Panc1 (cell line): Measurements from ENCODE around the gene RILPL2. TPM values are rescaled to one million over a fixed set of nuclear protein-coding genes. Genes with fewer than 3 reads are reported as not detected.
A peak's percentile ranks its signal among the peaks of the same experiment; 100 is the strongest.
"Not testable (repeated sequence)": the region's sequence is repeated elsewhere in the genome, so short reads cannot be mapped to it uniquely, and the experiment has no call there.

Source experiments
- ATAC-seq: fragments of 200-7000 bp; cut with Tn5 transposase; 2 replicates; pipeline ENCODE4 v1.9.1; 2020; ENCODE audit warnings: mild to moderate bottlenecking, moderate library complexity
- BruUV-seq: library from RNA; stranded (reverse); fragments of 400-500 nt; replicated peaks from 2 replicates; lab custom pipeline; 2021; lab: Mats Ljungman, UMichigan
- CTCF ChIA-PET: fragments of 300-600 bp; sonication (Branson Sonifier 250); formaldehyde crosslinking; loops from one replicate; lab custom pipeline; 2022; ENCODE audit warnings: antibody characterized with exemption; lab: Charles Lee
- POLR2A ChIA-PET: fragments of 300-600 bp; sonication (Branson Sonifier 250); formaldehyde crosslinking; loops from one replicate; lab custom pipeline; 2022; ENCODE audit warnings: antibody characterized with exemption; lab: Charles Lee
- DNase-seq: peaks from one replicate; pipeline ENCODE4 v3.0.0-alpha.2; 2010; ENCODE audit warnings: low read depth, low spot score
- H3K27ac ChIP-seq: 2 replicates; pipeline ENCODE4 v1.5.1; 2011; ENCODE audit warnings: mild to moderate bottlenecking, low read length, inconsistent platforms
- H3K27me3 ChIP-seq: fragments of 200-500 bp; sonication (Bioruptor generic); 2 replicates; pipeline ENCODE4 v1.6.0; 2014; ENCODE audit warnings: low read length, inconsistent platforms; ENCODE audit not compliant: control insufficient read depth, insufficient read depth
- H3K36me3 ChIP-seq: fragments of 200-500 bp; sonication (Bioruptor generic); 2 replicates; pipeline ENCODE4 v1.5.1; 2014; ENCODE audit warnings: inconsistent platforms, mild to moderate bottlenecking, low read length, moderate library complexity; ENCODE audit not compliant: control insufficient read depth, insufficient read depth
- H3K4me1 ChIP-seq: 2 replicates; pipeline ENCODE4 v1.5.1; 2011; ENCODE audit warnings: inconsistent platforms, mild to moderate bottlenecking, low read length, moderate library complexity; ENCODE audit not compliant: control insufficient read depth, insufficient read depth
- H3K4me3 ChIP-seq, 2 experiments: 2 replicates each; pipeline ENCODE4 v1.5.1; 2011 to 2012; ENCODE audit warnings: low read depth in 2 of 2, low read length in 2 of 2, mild to moderate bottlenecking in 2 of 2, inconsistent platforms in 1 of 2, moderate library complexity in 1 of 2
- H3K9me3 ChIP-seq: fragments of 200-500 bp; sonication (Bioruptor generic); 2 replicates; pipeline ENCODE4 v1.5.1; 2014; ENCODE audit warnings: low read depth, mild to moderate bottlenecking, inconsistent platforms, low read length, moderate library complexity; ENCODE audit not compliant: control insufficient read depth, insufficient read depth
- REST ChIP-seq, 2 experiments: IDR thresholded peaks; 2 replicates each; pipeline ENCODE4 v1.6.1; 2011 to 2012; ENCODE audit warnings: low read depth in 2 of 2, control low read depth in 1 of 2, low read length in 1 of 2, mild to moderate bottlenecking in 1 of 2, moderate library complexity in 1 of 2; ENCODE audit not compliant: insufficient read depth in 1 of 2
- SIN3A ChIP-seq: IDR thresholded peaks from 2 replicates; pipeline ENCODE4 v1.6.1; 2012; ENCODE audit warnings: low read depth, mild to moderate bottlenecking, low read length, moderate library complexity, borderline replicate concordance; ENCODE audit not compliant: insufficient read depth
- TCF7L2 ChIP-seq: IDR thresholded peaks from 2 replicates; pipeline ENCODE4 v1.6.1; 2011; ENCODE audit warnings: mild to moderate bottlenecking, low read depth, low read length, inconsistent platforms
- in situ Hi-C: cut with HindIII; loops from 2 replicates; pipeline ENCODE4 v1.10.0; 2016; ENCODE audit warnings: low sequenced_read_pairs, low pct_unique_long_range_greater_than_20kb
- intact Hi-C: fragments of 100-400 bp; cut with micrococcal nuclease; formaldehyde crosslinking; loops from one replicate; pipeline ENCODE4 v1.10.0; 2022; ENCODE audit not compliant: unreplicated experiment
- total RNA-seq: library from RNA; stranded (reverse); gene quantifications from one replicate; pipeline ENCODE4 v1.2.1, GENCODE V29; 2021; ENCODE audit not compliant: unreplicated experiment

Gene RILPL2
- total RNA-seq, 1 experiment from 2014 or later, result 5.4 TPM

DNA sequence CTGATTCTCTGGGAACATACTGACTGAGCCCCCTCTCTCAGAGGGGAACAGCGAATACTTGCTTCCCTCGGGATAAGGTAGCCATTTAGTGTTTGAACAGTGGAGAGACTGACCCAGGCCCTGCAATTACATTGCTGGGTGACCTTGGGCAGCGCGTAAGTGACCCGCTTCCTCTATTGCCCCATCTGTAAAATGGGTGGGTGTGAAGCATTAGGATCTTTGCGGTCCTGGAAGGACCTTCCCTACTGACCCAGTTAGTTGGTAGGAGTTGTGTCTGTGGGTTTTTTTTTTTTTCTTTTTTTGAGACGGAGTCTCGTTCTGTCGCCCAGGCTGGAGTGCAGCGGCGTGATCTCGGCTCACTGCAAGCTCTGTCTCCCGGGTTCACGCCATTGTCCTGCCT, 53.8 kb downstream of the RILPL2 start:
- Histone ChIP-seq H3K27me3 (no peaks in the 10 kb centered on the region), H3K4me1 (peaks cover 15% of the 10 kb centered on the region), H3K9me3 (no peaks in the 10 kb centered on the region), H3K27ac (peak overlapping the region; percentile 92), H3K36me3 (no peaks in the 10 kb centered on the region), H3K4me3 (peak overlapping the region; percentile 68 to 87)
- DNase-seq, result no peak
- no peak for ATAC-seq
- POLR2A ChIA-PET, result no interaction called here
- CTCF ChIA-PET, result no interaction called here
- intact Hi-C loops (no loop called here), in situ Hi-C loops (no loop called here)
- TSS peak; percentile 94 for BruUV-seq
- no peak for TF ChIP-seq TCF7L2
- TF ChIP-seq SIN3A, result no peak

- ATAC-seq, result no peak
- no peak overlapping the region for H3K27ac ChIP-seq
- H3K9me3 ChIP-seq, result no peaks in the 10 kb centered on the region
- intact Hi-C loops (no loop called here), in situ Hi-C loops (no loop called here)
- POLR2A ChIA-PET, result no interaction called here
- H3K4me1 ChIP-seq, result peaks cover 7% of the 10 kb centered on the region
- no peak for DNase-seq
- H3K4me3 ChIP-seq, result no peak overlapping the region
- no peaks in the 10 kb centered on the region for H3K27me3 ChIP-seq
- TF ChIP-seq TCF7L2 (no peak), REST (IDR thresholded peaks at IDR 0.05; ENCODE audit: insufficient read depth in 1 of 2, low read depth in 2 of 2, low read length in 1 of 2) (no peak)
- no peaks in the 10 kb centered on the region for H3K36me3 ChIP-seq
- CTCF ChIA-PET, result no interaction called here
- BruUV-seq, result no TSS peak
Measured at GRCh38 chr12:123379391-123379790, 57.1 kb downstream of the RILPL2 start.

DNA sequence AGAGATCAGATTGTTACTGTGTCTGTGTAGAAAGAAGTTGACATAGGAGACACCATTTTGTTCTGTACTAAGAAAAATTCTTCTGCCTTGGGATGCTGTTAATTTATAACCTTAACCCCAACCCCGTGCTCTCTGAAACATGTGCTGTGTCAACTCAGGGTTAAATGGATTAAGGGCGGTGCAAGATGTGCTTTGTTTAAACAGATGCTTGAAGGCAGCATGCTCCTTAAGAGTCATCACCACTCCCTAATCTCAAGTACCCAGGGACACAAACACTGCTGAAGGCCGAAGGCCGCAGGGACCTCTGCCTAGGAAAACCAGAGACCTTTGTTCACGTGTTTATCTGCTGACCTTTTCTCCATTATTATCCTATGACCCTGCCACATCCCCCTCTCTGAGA, 64.1 kb downstream of the RILPL2 start:
- H3K4me3 ChIP-seq, H3K36me3 ChIP-seq, ATAC-seq, H3K27me3 ChIP-seq, H3K4me1 ChIP-seq, in situ Hi-C loops, DNase-seq, POLR2A ChIA-PET, BruUV-seq, CTCF ChIA-PET, H3K9me3 ChIP-seq, intact Hi-C loops, H3K27ac ChIP-seq: not testable (repeated sequence)

- H3K4me3 ChIP-seq, H3K36me3 ChIP-seq, H3K27ac ChIP-seq, H3K4me1 ChIP-seq, BruUV-seq, ATAC-seq, DNase-seq, H3K9me3 ChIP-seq, intact Hi-C loops, POLR2A ChIA-PET, H3K27me3 ChIP-seq, in situ Hi-C loops: not testable (repeated sequence)
- CTCF ChIA-PET, result interaction anchor here (0.6 to 0.7 kb wide), 2 partner anchors 11 to 867 kb away, joined by 3 to 10 read pairs; no protein-coding TSS in a partner anchor
Measured at GRCh38 chr12:123371667-123372368, 64.7 kb downstream of the RILPL2 start.
